DMS114 treated with DMSO at 0.1 percent for 48 hours (cell line): ENCODE data around the gene DSE.

Experiments
- DNase-seq: peaks from one replicate; lab custom pipeline; 2025; ENCODE audit not compliant: unreplicated experiment; lab: John Stamatoyannopoulos, UW

DSE gene

GRCh38 chr6:116471531-116471930 lies 100.8 kb downstream of the DSE start:
- DNase-seq, result no peak

GRCh38 chr6:116472706-116473105 lies 102.0 kb downstream of the DSE start:
- peak; percentile 65 for DNase-seq

GRCh38 chr6:116475141-116475540 lies 104.4 kb downstream of the DSE start:
- DNase-seq, result no peak

GRCh38 chr6:116476002-116476678 lies 105.4 kb downstream of the DSE start:
- DNase-seq, result peak; percentile 34

GRCh38 chr6:116482780-116483179 lies 112.0 kb downstream of the DSE start:
- DNase-seq, result no peak

GRCh38 chr6:116483616-116484015 lies 112.9 kb downstream of the DSE start:
- no peak for DNase-seq

- DNase-seq, result no peak
Measured at GRCh38 chr6:116485559-116486184, 114.9 kb downstream of the DSE start.

- no peak for DNase-seq
Measured at GRCh38 chr6:116491610-116492330, 121.0 kb downstream of the DSE start.

- DNase-seq, result no peak
Measured at GRCh38 chr6:116492331-116493067, 121.8 kb downstream of the DSE start.
